ENCODE results near the gene SMIM9. TPM values are rescaled to one million over a fixed set of nuclear protein-coding genes. Genes with fewer than 3 reads are reported as not detected.

Gene SMIM9
- total RNA-seq, 1 donor from 2014 or later, result not detected

DNA sequence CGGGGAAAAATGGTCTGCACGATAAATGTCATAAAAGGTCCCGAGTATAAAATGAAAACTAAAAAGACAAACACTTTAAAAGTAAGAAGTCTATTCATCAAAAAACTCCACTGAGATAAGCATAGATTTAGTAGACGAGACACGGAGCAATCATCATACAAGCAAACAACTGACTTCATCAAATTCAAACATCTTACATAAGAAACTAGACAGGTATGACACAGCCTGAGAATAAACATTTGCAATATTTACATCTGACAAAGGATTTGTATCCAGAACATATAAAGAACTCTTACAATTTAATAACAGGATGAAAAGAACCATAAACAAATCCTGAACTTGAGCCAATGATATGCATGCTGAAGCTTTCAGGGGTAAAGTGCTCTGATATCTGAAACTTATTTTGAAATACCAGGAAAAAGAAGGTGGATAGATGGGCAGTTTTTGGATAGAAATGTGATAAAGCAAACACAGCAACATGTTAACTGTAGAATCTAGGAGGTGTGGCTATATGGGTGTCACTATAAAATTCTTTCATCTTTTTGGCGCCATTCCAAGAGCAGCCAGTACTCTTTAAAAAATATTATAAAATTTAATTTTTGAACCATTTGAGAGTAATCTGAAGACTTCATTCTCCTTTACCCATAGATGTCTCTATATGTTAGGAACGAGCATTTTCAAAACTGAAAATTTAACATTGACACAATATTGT is 41.2 kb downstream of the SMIM9 start:
- no peak overlapping the region for H3K4me3 ChIP-seq
- H3K27ac ChIP-seq, result no peak overlapping the region
- no peaks in the 10 kb centered on the region for H3K9me3 ChIP-seq
- no peak for DNase-seq (ENCODE audit: low spot score in 2 of 2)
- intact Hi-C loops (cut with DNase I), result no loop called here
- TF ChIP-seq, protein P1, sequence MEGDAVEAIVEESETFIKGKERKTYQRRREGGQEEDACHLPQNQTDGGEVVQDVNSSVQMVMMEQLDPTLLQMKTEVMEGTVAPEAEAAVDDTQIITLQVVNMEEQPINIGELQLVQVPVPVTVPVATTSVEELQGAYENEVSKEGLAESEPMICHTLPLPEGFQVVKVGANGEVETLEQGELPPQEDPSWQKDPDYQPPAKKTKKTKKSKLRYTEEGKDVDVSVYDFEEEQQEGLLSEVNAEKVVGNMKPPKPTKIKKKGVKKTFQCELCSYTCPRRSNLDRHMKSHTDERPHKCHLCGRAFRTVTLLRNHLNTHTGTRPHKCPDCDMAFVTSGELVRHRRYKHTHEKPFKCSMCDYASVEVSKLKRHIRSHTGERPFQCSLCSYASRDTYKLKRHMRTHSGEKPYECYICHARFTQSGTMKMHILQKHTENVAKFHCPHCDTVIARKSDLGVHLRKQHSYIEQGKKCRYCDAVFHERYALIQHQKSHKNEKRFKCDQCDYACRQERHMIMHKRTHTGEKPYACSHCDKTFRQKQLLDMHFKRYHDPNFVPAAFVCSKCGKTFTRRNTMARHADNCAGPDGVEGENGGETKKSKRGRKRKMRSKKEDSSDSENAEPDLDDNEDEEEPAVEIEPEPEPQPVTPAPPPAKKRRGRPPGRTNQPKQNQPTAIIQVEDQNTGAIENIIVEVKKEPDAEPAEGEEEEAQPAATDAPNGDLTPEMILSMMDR (IDR thresholded peaks at IDR 0.05), result no peak
- no peaks in the 10 kb centered on the region for H3K27me3 ChIP-seq
- H3K4me1 ChIP-seq, result no peaks in the 10 kb centered on the region
- H3K36me3 ChIP-seq, result no peaks in the 10 kb centered on the region

- TF ChIP-seq, protein P1 (IDR thresholded peaks at IDR 0.05), result no peak
- Histone ChIP-seq H3K27ac (no peak overlapping the region), H3K27me3 (no peaks in the 10 kb centered on the region), H3K4me3 (no peak overlapping the region), H3K9me3 (no peaks in the 10 kb centered on the region), H3K4me1 (no peaks in the 10 kb centered on the region), H3K36me3 (no peaks in the 10 kb centered on the region)
- DNase-seq (ENCODE audit: low spot score in 2 of 2), result no peak
- intact Hi-C loops (cut with DNase I), result no loop called here
These were observed 42.5 kb downstream of the SMIM9 start for GRCh38 chrX:154791939-154792338.

DNA sequence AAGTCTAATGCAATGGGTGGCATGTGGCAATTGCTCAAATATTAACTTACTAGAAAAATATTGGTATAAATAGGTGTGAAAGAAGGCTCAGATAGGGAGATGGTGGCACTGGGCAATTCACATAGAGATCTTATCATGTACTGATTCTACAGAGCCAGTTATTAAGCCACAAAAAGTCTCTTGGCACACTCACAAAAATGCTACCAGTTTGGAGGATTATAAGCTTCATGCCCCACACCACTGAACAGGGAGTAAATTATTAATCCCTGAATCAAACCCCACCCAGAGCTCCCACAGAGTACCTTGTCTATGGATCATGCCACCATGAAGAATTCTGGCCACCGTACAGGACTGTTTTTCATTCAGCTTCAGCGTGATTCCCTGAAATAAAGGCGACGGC is 43.0 kb downstream of the SMIM9 start:
- no peak overlapping the region for H3K27ac ChIP-seq
- TF ChIP-seq, protein P1 (IDR thresholded peaks at IDR 0.05), result no peak
- DNase-seq (ENCODE audit: low spot score in 2 of 2), result no peak
- no peaks in the 10 kb centered on the region for H3K4me1 ChIP-seq
- H3K4me3 ChIP-seq, result no peak overlapping the region
- H3K27me3 ChIP-seq, result no peaks in the 10 kb centered on the region
- H3K9me3 ChIP-seq, result no peaks in the 10 kb centered on the region
- no peaks in the 10 kb centered on the region for H3K36me3 ChIP-seq
- intact Hi-C loops (cut with DNase I), result no loop called here

DNA sequence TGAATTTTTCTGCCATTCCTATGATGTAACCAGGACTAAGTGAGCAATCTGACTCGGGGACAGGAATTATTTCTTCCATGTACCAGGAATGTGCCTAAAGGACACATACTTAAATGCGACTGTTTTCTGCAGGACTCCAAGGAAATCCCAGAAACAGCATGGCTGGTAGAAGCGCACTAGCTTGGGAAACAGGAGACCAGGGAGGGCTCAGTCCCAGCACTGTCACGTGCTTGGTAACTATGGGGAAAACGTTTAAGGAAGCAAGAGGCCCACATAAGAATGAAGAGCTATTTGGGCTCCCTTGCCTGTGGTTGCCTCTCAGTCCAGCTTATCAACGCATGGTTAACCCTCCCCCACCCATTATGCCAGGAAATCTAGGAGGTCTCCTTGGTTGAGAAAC is 48.7 kb downstream of the SMIM9 start:
- intact Hi-C loops (cut with DNase I), result no loop called here
- Histone ChIP-seq H3K36me3 (no peaks in the 10 kb centered on the region), H3K9me3 (no peaks in the 10 kb centered on the region), H3K4me1 (no peaks in the 10 kb centered on the region), H3K27ac (no peak overlapping the region), H3K27me3 (no peaks in the 10 kb centered on the region), H3K4me3 (no peak overlapping the region)
- TF ChIP-seq, protein P1 (IDR thresholded peaks at IDR 0.05), result no peak
- no peak for DNase-seq (ENCODE audit: low spot score in 2 of 2)

- intact Hi-C loops (cut with DNase I), result no loop called here
- Histone ChIP-seq H3K4me3 (no peak overlapping the region), H3K4me1 (no peaks in the 10 kb centered on the region), H3K9me3 (no peaks in the 10 kb centered on the region), H3K36me3 (no peaks in the 10 kb centered on the region), H3K27me3 (no peaks in the 10 kb centered on the region), H3K27ac (no peak overlapping the region)
- TF ChIP-seq, protein P1 (IDR thresholded peaks at IDR 0.05), result no peak
- DNase-seq (ENCODE audit: low spot score in 2 of 2), result no peak
These were observed 50.1 kb downstream of the SMIM9 start for GRCh38 chrX:154784149-154784995.
